Measurements from ENCODE around the gene CLTC. TPM values are rescaled to one million over a fixed set of nuclear protein-coding genes. Genes with fewer than 3 reads are reported as not detected.
A peak's percentile ranks its signal among the peaks of the same experiment; 100 is the strongest.

The CLTC gene
- polyA plus RNA-seq, 2 of the 4 experiments (the other 2 are of a cell fraction) = 183 to 360 TPM

DNA sequence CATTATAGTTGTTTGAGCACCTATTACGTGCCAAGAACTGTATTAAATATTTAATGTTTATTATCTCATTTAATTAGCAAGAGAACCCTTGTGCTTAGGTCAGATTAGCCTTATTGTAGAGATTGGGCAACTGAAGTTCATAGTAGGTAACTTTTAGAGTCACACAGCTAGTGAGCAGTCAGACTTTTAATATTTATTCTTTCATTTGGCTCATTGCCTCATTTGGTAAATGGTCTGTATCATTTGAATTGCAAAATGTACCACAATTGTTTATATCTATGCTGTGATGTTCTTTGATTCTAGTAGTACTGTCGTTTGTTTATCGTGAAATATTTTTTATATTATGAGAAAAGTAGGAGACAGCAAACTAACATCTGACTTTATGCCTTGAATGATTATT lies 7.6 kb downstream of the CLTC start (continued):
- no peak for TF ChIP-seq ATOH8 (CRISPR knock-in tag; IDR thresholded peaks at IDR 0.05; ENCODE audit: low read depth)
- no peak for TF ChIP-seq RFX5 (IDR thresholded peaks at IDR 0.05)
- no peak for TF ChIP-seq POLR2A (IDR thresholded peaks at IDR 0.05; ENCODE audit: low read length)
- TF ChIP-seq CEBPB (IDR thresholded peaks at IDR 0.05) = no peak
- no peak for TF ChIP-seq CHD4 (IDR thresholded peaks at IDR 0.05; ENCODE audit: borderline replicate concordance)

DNA sequence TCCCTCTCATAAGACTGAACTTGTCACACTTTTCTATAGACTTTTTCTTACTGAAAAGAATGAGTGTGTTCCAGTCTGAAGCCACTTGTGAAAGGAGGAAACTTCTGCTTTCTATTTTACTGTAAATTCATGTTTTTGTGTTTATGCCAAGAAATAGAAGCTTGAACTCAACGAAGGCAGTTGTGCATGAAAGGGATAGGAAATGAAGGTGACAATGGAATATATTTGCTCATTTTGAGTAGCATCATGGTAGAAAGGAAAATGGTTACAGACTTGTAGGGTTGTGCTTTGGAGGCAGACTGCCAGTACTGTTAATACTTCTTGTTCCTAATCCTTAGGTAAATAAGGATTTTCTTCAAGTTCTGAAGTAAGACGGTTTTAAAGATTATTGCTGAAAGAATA lies 8.1 kb downstream of the CLTC start:
- H3K4me3 ChIP-seq = no peak overlapping the region
- no peaks in the 10 kb centered on the region for H3K9me3 ChIP-seq
- CTCF ChIA-PET = interaction anchor here (1.4 kb wide), 1 partner anchor 11 kb away, joined by 3 read pairs; no protein-coding TSS in a partner anchor
- 39% methylated on average over 2 of the region's 2 CpGs for WGBS (ENCODE audit: missing lambda C conversion rate)
- H3K27ac ChIP-seq = no peak overlapping the region
- peaks cover 58% of the 10 kb centered on the region for H3K4me1 ChIP-seq
- DNase-seq (ENCODE audit: low read depth in 1 of 2, low spot score in 1 of 2) = no peak
- H3K4me2 ChIP-seq = peak overlapping the region; percentile 34
- POLR2A ChIA-PET = no interaction called here
- ATAC-seq = no peak
- no peak for FAIRE-seq
- no peak for TF ChIP-seq ZNF302 (CRISPR knock-in tag; IDR thresholded peaks at IDR 0.05)
- TF ChIP-seq MAZ (IDR thresholded peaks at IDR 0.05; ENCODE audit: borderline replicate concordance, low read depth, low read length) = no peak
- TF ChIP-seq, protein P1, sequence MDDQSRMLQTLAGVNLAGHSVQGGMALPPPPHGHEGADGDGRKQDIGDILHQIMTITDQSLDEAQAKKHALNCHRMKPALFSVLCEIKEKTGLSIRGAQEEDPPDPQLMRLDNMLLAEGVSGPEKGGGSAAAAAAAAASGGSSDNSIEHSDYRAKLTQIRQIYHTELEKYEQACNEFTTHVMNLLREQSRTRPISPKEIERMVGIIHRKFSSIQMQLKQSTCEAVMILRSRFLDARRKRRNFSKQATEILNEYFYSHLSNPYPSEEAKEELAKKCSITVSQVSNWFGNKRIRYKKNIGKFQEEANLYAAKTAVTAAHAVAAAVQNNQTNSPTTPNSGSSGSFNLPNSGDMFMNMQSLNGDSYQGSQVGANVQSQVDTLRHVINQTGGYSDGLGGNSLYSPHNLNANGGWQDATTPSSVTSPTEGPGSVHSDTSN (IDR thresholded peaks at IDR 0.05) = no peak
- no peak for TF ChIP-seq NFE2L2 (conservative IDR thresholded peaks at IDR 0.05; ENCODE audit: low read length)
- no peak for TF ChIP-seq POLR2A (IDR thresholded peaks at IDR 0.05; ENCODE audit: low read length)
- TF ChIP-seq TP53 (CRISPR knock-in tag; IDR thresholded peaks at IDR 0.05) = no peak
- no peak for TF ChIP-seq NPAS2 (CRISPR knock-in tag; IDR thresholded peaks at IDR 0.05; ENCODE audit: borderline replicate concordance)
- no peak for TF ChIP-seq JUNB (IDR thresholded peaks at IDR 0.05)
- no peak for TF ChIP-seq CBX8 (IDR thresholded peaks at IDR 0.05)
- TF ChIP-seq SMC3 (IDR thresholded peaks at IDR 0.05) = no peak
- TF ChIP-seq MAFK (IDR thresholded peaks at IDR 0.05; ENCODE audit: partially characterized antibody) = no peak
- no peak for TF ChIP-seq FOSB (CRISPR knock-in tag; IDR thresholded peaks at IDR 0.05)
- no peak for TF ChIP-seq JUN (IDR thresholded peaks at IDR 0.05)
- TF ChIP-seq ESRRA (IDR thresholded peaks at IDR 0.05; ENCODE audit: borderline replicate concordance, low read length) = no peak
- TF ChIP-seq, protein P2, sequence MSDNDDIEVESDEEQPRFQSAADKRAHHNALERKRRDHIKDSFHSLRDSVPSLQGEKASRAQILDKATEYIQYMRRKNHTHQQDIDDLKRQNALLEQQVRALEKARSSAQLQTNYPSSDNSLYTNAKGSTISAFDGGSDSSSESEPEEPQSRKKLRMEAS (IDR thresholded peaks at IDR 0.05) = no peak
- no peak for TF ChIP-seq ATOH8 (CRISPR knock-in tag; IDR thresholded peaks at IDR 0.05; ENCODE audit: low read depth)
- no peak for TF ChIP-seq EHF (CRISPR knock-in tag; IDR thresholded peaks at IDR 0.05)

GRCh38 chr17:59629174-59629573 lies 9.5 kb downstream of the CLTC start:
- no peak overlapping the region for H3K4me2 ChIP-seq
- H3K4me3 ChIP-seq = no peak overlapping the region
- no peak for DNase-seq (ENCODE audit: low read depth in 1 of 2, low spot score in 1 of 2)
- H3K9me3 ChIP-seq = no peaks in the 10 kb centered on the region
- WGBS (ENCODE audit: missing lambda C conversion rate) = 90% methylated on average over 3 of the region's 3 CpGs
- peaks cover 54% of the 10 kb centered on the region for H3K4me1 ChIP-seq
- TF ChIP-seq EHMT2 (IDR thresholded peaks at IDR 0.05; ENCODE audit: low read depth) (no peak), NFE2L2 (conservative IDR thresholded peaks at IDR 0.05; ENCODE audit: low read length) (no peak), MAFK (IDR thresholded peaks at IDR 0.05; ENCODE audit: partially characterized antibody) (no peak), NR3C1 (IDR thresholded peaks at IDR 0.05) (no peak), SREBF2 (IDR thresholded peaks at IDR 0.05) (no peak), CHD2 (IDR thresholded peaks at IDR 0.05; ENCODE audit: low read length, partially characterized antibody) (no peak)
- TF ChIP-seq, protein P1 (IDR thresholded peaks at IDR 0.05) = no peak
- TF ChIP-seq, protein P2 (IDR thresholded peaks at IDR 0.05) = no peak
- POLR2A ChIA-PET = interaction anchor here (0.6 to 1.2 kb wide), 2 partner anchors 10 to 13 kb away, joined by 3 to 4 read pairs; partner anchors contain the start of gene CLTC
- FAIRE-seq = no peak
- H3K27ac ChIP-seq = no peak overlapping the region
- CTCF ChIA-PET = no interaction called here
- ATAC-seq = no peak
